Fibroblast of pulmonary artery (primary cell): ENCODE data around the gene PLK3.
"Not testable (repeated sequence)": the region's sequence is repeated elsewhere in the genome, so short reads cannot be mapped to it uniquely, and the experiment has no call there.

Source experiments
- DNase-seq: peaks from one replicate; pipeline ENCODE4 v3.0.0-alpha.2; 2010; ENCODE audit warnings: low read depth
- H3K4me3 ChIP-seq: replicated peaks from 2 replicates; pipeline ENCODE4 v1.5.1; 2011; ENCODE audit warnings: low read depth, mild to moderate bottlenecking, control low read depth, low read length, moderate library complexity
- CTCF ChIP-seq: IDR thresholded peaks from 2 replicates; pipeline ENCODE4 v1.5.1; 2011; ENCODE audit warnings: mild to moderate bottlenecking, control low read depth, low read length, inconsistent platforms; ENCODE audit errors: missing control alignments

PLK3 gene

GRCh38 chr1:44811234-44811633 lies 11.1 kb downstream of the PLK3 start:
- TF ChIP-seq CTCF = no peak
- no peak overlapping the region for H3K4me3 ChIP-seq
- DNase-seq = no peak

- no peak overlapping the region for H3K4me3 ChIP-seq
- no peak for DNase-seq
These were observed 12.8 kb downstream of the PLK3 start for GRCh38 chr1:44812822-44813543.

GRCh38 chr1:44815926-44816325 lies 15.7 kb downstream of the PLK3 start:
- H3K4me3 ChIP-seq, DNase-seq: not testable (repeated sequence)

More at GRCh38 chr1:44812822-44813543, 12.8 kb downstream of the PLK3 start:
- TF ChIP-seq CTCF = no peak

GRCh38 chr1:44817307-44817706 lies 17.1 kb downstream of the PLK3 start:
- H3K4me3 ChIP-seq = no peak overlapping the region
- DNase-seq = no peak
- no peak for TF ChIP-seq CTCF

GRCh38 chr1:44817771-44818495 lies 17.8 kb downstream of the PLK3 start:
- no peak for TF ChIP-seq CTCF
- no peak for DNase-seq
- no peak overlapping the region for H3K4me3 ChIP-seq

GRCh38 chr1:44819196-44819607 lies 19.0 kb downstream of the PLK3 start:
- TF ChIP-seq CTCF = no peak
- peak overlapping the region; percentile 44 for H3K4me3 ChIP-seq
- no peak for DNase-seq

GRCh38 chr1:44819608-44820327 lies 19.6 kb downstream of the PLK3 start:
- peak overlapping the region; percentile 57 for H3K4me3 ChIP-seq
- peak; percentile 94 for DNase-seq
- TF ChIP-seq CTCF = no peak
